WTC11 (cell line): Measurements from ENCODE around the gene CAMTA1.

Experiments
- CTCF ChIP-seq: fragments of 200-600 bp; IDR thresholded peaks from 2 replicates; pipeline ENCODE4 v1.8.0; 2022; ENCODE audit warnings: antibody characterized with exemption
- E2F5 ChIP-seq: sonication (generic); formaldehyde crosslinking; IDR thresholded peaks from 2 replicates; pipeline ENCODE4 v1.8.1; 2022; ENCODE audit warnings: mild to moderate bottlenecking, moderate library complexity, missing genetic modification reagents
- NFE2L1 ChIP-seq: sonication (generic); formaldehyde crosslinking; IDR thresholded peaks from 2 replicates; pipeline ENCODE4 v1.8.1; 2023; ENCODE audit warnings: missing genetic modification reagents
- NFYB ChIP-seq: sonication (generic); formaldehyde crosslinking; conservative IDR thresholded peaks from 2 replicates; pipeline ENCODE4 v1.8.0; 2022; ENCODE audit warnings: low read depth, missing genetic modification reagents
- NR2C2 ChIP-seq: sonication (generic); formaldehyde crosslinking; IDR thresholded peaks from 2 replicates; pipeline ENCODE4 v1.8.0; 2022; ENCODE audit warnings: mild to moderate bottlenecking, missing genetic modification reagents
- NR3C1 ChIP-seq: sonication (generic); formaldehyde crosslinking; conservative IDR thresholded peaks from 2 replicates; pipeline ENCODE4 v1.8.1; 2023; ENCODE audit warnings: low read depth, mild to moderate bottlenecking, missing genetic modification reagents
- RELA ChIP-seq: sonication (generic); formaldehyde crosslinking; IDR thresholded peaks from 2 replicates; pipeline ENCODE4 v1.8.1; 2022; ENCODE audit warnings: missing genetic modification reagents, mild to moderate bottlenecking, borderline replicate concordance
- STAT6 ChIP-seq: sonication (generic); formaldehyde crosslinking; conservative IDR thresholded peaks from 2 replicates; pipeline ENCODE4 v1.8.1; 2023; ENCODE audit warnings: mild to moderate bottlenecking, low read depth, missing genetic modification reagents, moderate library complexity
- TCF7 ChIP-seq: sonication (generic); formaldehyde crosslinking; IDR thresholded peaks from 2 replicates; pipeline ENCODE4 v1.8.0; 2022; ENCODE audit warnings: mild to moderate bottlenecking, low read depth, missing genetic modification reagents, moderate library complexity
- TEAD1 ChIP-seq: sonication (generic); formaldehyde crosslinking; IDR thresholded peaks from 2 replicates; pipeline ENCODE4 v1.8.0; 2022; ENCODE audit warnings: mild to moderate bottlenecking, missing genetic modification reagents
- ZNF317 ChIP-seq: sonication (generic); formaldehyde crosslinking; IDR thresholded peaks from 2 replicates; pipeline ENCODE4 v1.8.1; 2023; ENCODE audit warnings: low read depth, mild to moderate bottlenecking, moderate library complexity, missing genetic modification reagents, borderline replicate concordance
- ZNF425 ChIP-seq: fragments of 250-450 bp; sonication (Bioruptor Pico); conservative IDR thresholded peaks from 2 replicates; pipeline ENCODE4 v1.9.0; 2021; ENCODE audit warnings: mild to moderate bottlenecking

GRCh38 chr1:6917067-6917466 lies 131.8 kb downstream of the CAMTA1 start:
- TF ChIP-seq NR2C2 (CRISPR knock-in tag), result no peak
- no peak for TF ChIP-seq CTCF
- TF ChIP-seq TCF7, result no peak
- TF ChIP-seq ZNF425 (CRISPR knock-in tag), result no peak
- no peak for TF ChIP-seq NR3C1
- no peak for TF ChIP-seq E2F5
- TF ChIP-seq TEAD1 (CRISPR knock-in tag), result no peak
- TF ChIP-seq RELA (CRISPR knock-in tag), result no peak
- TF ChIP-seq NFYB (CRISPR knock-in tag), result no peak
- TF ChIP-seq STAT6 (CRISPR knock-in tag), result no peak
- TF ChIP-seq NFE2L1 (CRISPR knock-in tag), result no peak
- no peak for TF ChIP-seq ZNF317 (CRISPR knock-in tag)
